ENCODE measurements around the gene FGFBP1.

Gene FGFBP1

GRCh38 chr4:15938640-15939039 is at the start of gene FGFBP1:
FGFBP1 (minus strand) TSS chr4:15938740; CDS start chr4:15936632, 2,108 bp downstream.
- Mint-ChIP-seq H3K36me3 (ENCODE audit: low read depth) (no peaks in the 10 kb centered on the region), H3K4me1 (ENCODE audit: low read depth) (no peaks in the 10 kb centered on the region), H3K9me3 (no peaks in the 10 kb centered on the region), H3K4me3 (no peak within 1 kb of the TSS), H3K27ac (no peak within 1 kb of the TSS), H3K27me3 (peaks cover 17% of the 10 kb centered on the region)
- DNase-seq: no peak

DNA sequence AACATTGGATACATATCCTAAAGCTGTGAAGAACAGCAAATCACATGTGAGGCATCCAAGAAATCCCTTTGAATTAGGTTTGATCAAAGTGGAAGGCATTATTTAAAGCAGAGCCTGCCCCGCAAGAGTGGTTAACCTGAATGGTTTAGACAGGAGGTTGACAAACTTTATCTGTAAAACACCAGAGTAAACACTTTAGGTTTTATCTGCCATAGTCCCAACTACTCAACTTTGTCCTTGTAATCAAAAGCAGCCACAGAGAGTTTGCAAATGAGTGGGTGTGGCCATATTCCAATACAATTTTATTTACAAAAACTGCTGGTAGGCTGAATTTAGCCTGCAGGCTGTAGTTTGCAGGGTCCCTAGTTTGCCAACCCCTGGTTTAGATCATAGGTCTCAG is 49.7 kb upstream of the FGFBP1 start:
- Mint-ChIP-seq H3K36me3 (ENCODE audit: low read depth) (no peaks in the 10 kb centered on the region), H3K9me3 (no peaks in the 10 kb centered on the region), H3K27ac (no peak overlapping the region), H3K4me3 (no peak overlapping the region), H3K27me3 (peaks cover 14% of the 10 kb centered on the region), H3K4me1 (ENCODE audit: low read depth) (peaks cover 8% of the 10 kb centered on the region)
- DNase-seq: no peak

- H3K4me3 Mint-ChIP-seq: no peak overlapping the region
Measured at GRCh38 chr4:15986907-15987306, 48.4 kb upstream of the FGFBP1 start.

DNA sequence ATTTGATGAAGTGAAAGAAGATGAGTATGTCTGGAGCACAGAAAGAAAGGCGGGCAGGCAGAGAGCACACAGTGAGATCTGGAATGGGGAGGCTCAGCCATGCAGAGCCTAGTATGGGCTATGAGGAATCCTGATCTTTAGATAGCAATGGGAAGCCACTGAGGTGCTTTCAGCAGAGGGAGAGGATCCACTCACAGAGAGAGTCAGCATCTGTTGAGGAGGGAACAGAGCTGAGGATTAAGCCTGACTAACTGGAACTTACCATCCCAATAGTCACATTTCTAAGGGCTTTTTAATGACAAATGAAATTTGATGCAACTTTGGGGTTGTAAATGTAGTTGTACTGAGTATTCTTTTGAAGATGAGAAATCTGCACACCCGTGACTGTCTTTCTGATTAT is 45.1 kb upstream of the FGFBP1 start:
- Mint-ChIP-seq H3K4me1 (ENCODE audit: low read depth) (no peaks in the 10 kb centered on the region), H3K27me3 (no peaks in the 10 kb centered on the region), H3K36me3 (ENCODE audit: low read depth) (no peaks in the 10 kb centered on the region), H3K27ac (no peak overlapping the region), H3K4me3 (no peak overlapping the region), H3K9me3 (no peaks in the 10 kb centered on the region)
- DNase-seq: no peak

More at GRCh38 chr4:15986907-15987306, 48.4 kb upstream of the FGFBP1 start:
- Mint-ChIP-seq H3K4me1 (ENCODE audit: low read depth) (peaks cover 7% of the 10 kb centered on the region), H3K9me3 (no peaks in the 10 kb centered on the region), H3K36me3 (ENCODE audit: low read depth) (no peaks in the 10 kb centered on the region), H3K27ac (no peak overlapping the region), H3K27me3 (peaks cover 9% of the 10 kb centered on the region)
- DNase-seq: no peak

DNA sequence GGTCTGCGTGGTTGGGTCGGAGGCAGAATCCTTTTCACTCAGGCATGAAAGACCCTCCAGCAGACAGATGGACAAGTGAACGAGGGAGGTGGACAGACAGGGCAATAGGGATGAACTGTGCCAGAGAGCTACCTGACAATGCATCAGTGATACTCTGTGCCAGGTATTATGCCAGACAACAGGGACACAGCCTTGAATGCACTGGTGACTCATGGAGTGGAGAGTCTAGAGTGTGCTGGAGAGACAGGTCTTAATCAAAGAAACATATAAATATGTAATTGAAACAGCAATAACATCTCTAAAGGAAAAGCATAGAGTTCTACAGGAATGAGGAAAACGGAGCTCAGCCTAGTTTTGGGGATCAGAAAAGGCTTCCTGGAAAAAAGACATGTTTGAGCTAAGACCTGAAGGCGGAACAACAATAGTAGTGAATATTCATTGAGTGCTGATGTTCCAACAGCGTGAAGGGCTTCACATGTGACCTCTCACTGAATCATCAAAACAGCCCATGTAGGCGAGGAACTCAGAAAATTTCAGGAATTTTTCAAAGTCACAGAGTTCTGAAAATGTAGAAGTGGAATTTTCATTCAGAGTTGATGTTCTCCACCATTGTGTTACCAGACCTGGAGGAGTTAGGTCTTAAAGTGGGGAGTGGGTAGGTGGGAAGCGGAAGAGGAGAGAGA is 44.4 kb upstream of the FGFBP1 start:
- no peak for DNase-seq
- Mint-ChIP-seq H3K9me3 (no peaks in the 10 kb centered on the region), H3K4me3 (no peak overlapping the region), H3K27me3 (no peaks in the 10 kb centered on the region), H3K4me1 (ENCODE audit: low read depth) (no peaks in the 10 kb centered on the region), H3K36me3 (ENCODE audit: low read depth) (no peaks in the 10 kb centered on the region), H3K27ac (no peak overlapping the region)

- no peak overlapping the region for H3K27ac Mint-ChIP-seq
- DNase-seq: no peak
- no peaks in the 10 kb centered on the region for H3K9me3 Mint-ChIP-seq
- no peak overlapping the region for H3K4me3 Mint-ChIP-seq
- H3K36me3 Mint-ChIP-seq (ENCODE audit: low read depth): no peaks in the 10 kb centered on the region
- H3K4me1 Mint-ChIP-seq (ENCODE audit: low read depth): no peaks in the 10 kb centered on the region
- H3K27me3 Mint-ChIP-seq: peaks cover 15% of the 10 kb centered on the region
Measured at GRCh38 chr4:15976456-15977447, 38.2 kb upstream of the FGFBP1 start.

GRCh38 chr4:15971068-15971801 is 32.7 kb upstream of the FGFBP1 start:
- no peaks in the 10 kb centered on the region for H3K4me1 Mint-ChIP-seq (ENCODE audit: low read depth)
- H3K27me3 Mint-ChIP-seq: peaks cover 17% of the 10 kb centered on the region
- no peak overlapping the region for H3K27ac Mint-ChIP-seq
- H3K4me3 Mint-ChIP-seq: no peak overlapping the region
- peaks cover 3% of the 10 kb centered on the region for H3K9me3 Mint-ChIP-seq
- H3K36me3 Mint-ChIP-seq (ENCODE audit: low read depth): no peaks in the 10 kb centered on the region
- no peak for DNase-seq

DNA sequence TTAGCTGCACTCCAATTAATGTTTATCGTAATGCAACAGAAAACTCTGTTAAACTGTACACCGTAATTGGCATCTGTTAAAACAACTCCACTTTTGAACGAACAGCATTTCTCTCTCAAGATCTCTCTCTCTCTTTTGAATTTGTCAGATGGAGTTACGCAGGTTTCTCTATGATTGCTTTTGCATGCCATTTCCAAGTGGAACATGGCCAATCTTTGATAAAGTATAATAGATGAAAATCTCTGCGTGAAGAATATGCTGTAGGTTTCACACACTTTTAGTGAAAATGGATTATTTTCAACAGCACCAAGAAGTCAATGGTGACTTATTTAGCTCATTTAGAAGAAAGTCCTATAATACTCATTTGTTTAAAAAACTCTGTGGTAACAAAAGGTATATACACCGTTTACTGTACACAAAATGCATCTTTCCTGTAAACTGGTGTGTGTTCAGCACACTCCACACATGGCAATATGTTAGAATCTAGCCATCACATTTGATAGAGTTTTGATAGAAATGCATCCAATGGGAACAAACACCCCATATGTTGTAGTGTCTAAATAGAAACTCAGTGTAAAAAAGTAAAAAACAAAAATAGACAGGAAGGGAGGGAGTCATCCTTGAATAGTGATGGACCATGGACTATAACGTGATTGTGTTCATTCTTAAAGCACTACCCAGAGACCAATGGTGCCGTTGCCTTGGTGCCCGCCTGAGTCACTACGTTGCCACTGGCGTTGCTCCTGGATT is 30.2 kb upstream of the FGFBP1 start:
- H3K4me1 Mint-ChIP-seq (ENCODE audit: low read depth): peaks cover 5% of the 10 kb centered on the region
- no peak overlapping the region for H3K4me3 Mint-ChIP-seq
- no peak for DNase-seq
- H3K36me3 Mint-ChIP-seq (ENCODE audit: low read depth): no peaks in the 10 kb centered on the region
- no peak overlapping the region for H3K27ac Mint-ChIP-seq
- peaks cover 4% of the 10 kb centered on the region for H3K9me3 Mint-ChIP-seq
- peaks cover 18% of the 10 kb centered on the region for H3K27me3 Mint-ChIP-seq

DNA sequence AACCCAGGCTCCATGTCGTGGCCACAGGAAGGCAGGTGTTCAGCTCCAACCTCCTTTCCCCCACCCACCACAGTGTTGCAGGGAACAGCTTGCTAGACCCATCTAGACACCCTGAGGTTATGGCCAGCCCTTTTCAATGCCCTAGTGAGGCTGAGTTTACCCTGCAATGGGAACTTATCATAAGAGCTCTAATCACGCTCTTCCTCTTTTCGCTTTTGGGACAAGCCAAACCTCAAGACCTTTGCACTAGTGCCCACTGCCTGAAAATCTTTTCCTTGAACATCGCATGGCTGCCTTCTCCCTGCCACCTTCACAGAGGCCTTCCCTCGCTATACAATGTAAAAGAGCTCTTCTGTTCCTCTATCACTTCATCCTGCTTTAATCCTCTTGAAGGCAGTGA is 26.8 kb upstream of the FGFBP1 start:
- H3K36me3 Mint-ChIP-seq (ENCODE audit: low read depth): no peaks in the 10 kb centered on the region
- no peak overlapping the region for H3K27ac Mint-ChIP-seq
- H3K4me3 Mint-ChIP-seq: no peak overlapping the region
- peaks cover 31% of the 10 kb centered on the region for H3K4me1 Mint-ChIP-seq (ENCODE audit: low read depth)
- no peak for DNase-seq
- peaks cover 4% of the 10 kb centered on the region for H3K9me3 Mint-ChIP-seq
- peaks cover 11% of the 10 kb centered on the region for H3K27me3 Mint-ChIP-seq

DNA sequence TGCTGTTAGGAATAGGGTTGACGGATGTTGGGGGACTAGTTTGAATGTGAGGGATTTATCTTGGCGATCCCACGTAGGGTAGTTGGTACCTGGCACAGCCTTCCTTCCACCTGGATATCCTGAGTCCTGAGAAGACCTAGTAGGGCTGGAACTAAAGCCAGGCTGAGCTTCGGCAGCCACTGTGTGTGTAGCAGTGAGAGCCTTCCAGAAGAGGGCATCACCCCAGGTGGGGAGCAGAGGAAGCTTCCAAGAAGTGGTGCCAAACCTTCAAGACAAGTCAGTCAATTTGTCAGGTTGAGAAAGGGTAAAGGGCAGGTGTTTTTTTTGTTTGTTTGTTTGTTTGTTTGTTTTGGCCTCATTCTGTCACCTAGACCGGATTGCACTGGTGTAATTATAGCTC is 25.6 kb upstream of the FGFBP1 start:
- DNase-seq: no peak
- H3K27ac Mint-ChIP-seq: peak overlapping the region; percentile 29
- no peaks in the 10 kb centered on the region for H3K36me3 Mint-ChIP-seq (ENCODE audit: low read depth)
- H3K4me3 Mint-ChIP-seq: no peak overlapping the region
- H3K27me3 Mint-ChIP-seq: peaks cover 11% of the 10 kb centered on the region
- peaks cover 4% of the 10 kb centered on the region for H3K9me3 Mint-ChIP-seq
- H3K4me1 Mint-ChIP-seq (ENCODE audit: low read depth): peaks cover 31% of the 10 kb centered on the region

- H3K36me3 Mint-ChIP-seq (ENCODE audit: low read depth): no peaks in the 10 kb centered on the region
- peak overlapping the region; percentile 77 for H3K27ac Mint-ChIP-seq
- peaks cover 36% of the 10 kb centered on the region for H3K4me1 Mint-ChIP-seq (ENCODE audit: low read depth)
- DNase-seq: peak; percentile 58
- peaks cover 4% of the 10 kb centered on the region for H3K9me3 Mint-ChIP-seq
- peaks cover 7% of the 10 kb centered on the region for H3K27me3 Mint-ChIP-seq
- H3K4me3 Mint-ChIP-seq: peak overlapping the region; percentile 39
Measured at GRCh38 chr4:15963576-15963975, 25.0 kb upstream of the FGFBP1 start.

- peak; percentile 72 for DNase-seq
- peak within 1 kb of the TSS; percentile 77 for H3K27ac Mint-ChIP-seq
- H3K4me3 Mint-ChIP-seq: peak within 1 kb of the TSS; percentile 58
- H3K27me3 Mint-ChIP-seq: peaks cover 7% of the 10 kb centered on the region
- H3K4me1 Mint-ChIP-seq (ENCODE audit: low read depth): peaks cover 41% of the 10 kb centered on the region
- no peaks in the 10 kb centered on the region for H3K36me3 Mint-ChIP-seq (ENCODE audit: low read depth)
- H3K9me3 Mint-ChIP-seq: peaks cover 4% of the 10 kb centered on the region
Measured at GRCh38 chr4:15963001-15963451, 24.5 kb upstream of the FGFBP1 start, which contains the start of gene FGFBP2. FGFBP2 (minus strand) TSS chr4:15963175; CDS start chr4:15963129, 46 bp downstream.

GRCh38 chr4:15961781-15962510 is 23.4 kb upstream of the FGFBP1 start:
- H3K27me3 Mint-ChIP-seq: peaks cover 7% of the 10 kb centered on the region
- no peak overlapping the region for H3K27ac Mint-ChIP-seq
- DNase-seq: peak; percentile 41
- H3K9me3 Mint-ChIP-seq: peaks cover 4% of the 10 kb centered on the region
- peaks cover 41% of the 10 kb centered on the region for H3K4me1 Mint-ChIP-seq (ENCODE audit: low read depth)
- H3K4me3 Mint-ChIP-seq: peak overlapping the region; percentile 58
- no peaks in the 10 kb centered on the region for H3K36me3 Mint-ChIP-seq (ENCODE audit: low read depth)
